ENCODE data around the gene ELF2.

The ELF2 gene

GRCh38 chr4:139196462-139196861 is 19.4 kb upstream of the ELF2 start:
- Histone ChIP-seq H3K9me3 (no peaks in the 10 kb centered on the region), H3K4me3 (no peak overlapping the region), H3K27me3 (no peaks in the 10 kb centered on the region), H3K36me3 (no peaks in the 10 kb centered on the region), H3K27ac (no peak overlapping the region), H3K4me1 (no peaks in the 10 kb centered on the region)
- intact Hi-C loops (cut with DNase I; ENCODE audit: low total_unique reads): no loop called here
- DNase-seq: no peak
- no peak for TF ChIP-seq CTCF (IDR thresholded peaks at IDR 0.05)

GRCh38 chr4:139191373-139191772 is 14.4 kb upstream of the ELF2 start:
- Histone ChIP-seq H3K9me3 (no peaks in the 10 kb centered on the region), H3K27me3 (no peaks in the 10 kb centered on the region), H3K4me1 (no peaks in the 10 kb centered on the region), H3K4me3 (no peak overlapping the region), H3K36me3 (no peaks in the 10 kb centered on the region), H3K27ac (no peak overlapping the region)
- TF ChIP-seq CTCF (IDR thresholded peaks at IDR 0.05): no peak
- DNase-seq: no peak
- intact Hi-C loops (cut with DNase I; ENCODE audit: low total_unique reads): no loop called here

GRCh38 chr4:139189972-139190371 is 13.0 kb upstream of the ELF2 start:
- intact Hi-C loops (cut with DNase I; ENCODE audit: low total_unique reads): no loop called here
- Histone ChIP-seq H3K36me3 (no peaks in the 10 kb centered on the region), H3K4me1 (no peaks in the 10 kb centered on the region), H3K4me3 (no peak overlapping the region), H3K27ac (no peak overlapping the region), H3K9me3 (no peaks in the 10 kb centered on the region), H3K27me3 (no peaks in the 10 kb centered on the region)
- no peak for TF ChIP-seq CTCF (IDR thresholded peaks at IDR 0.05)
- no peak for DNase-seq

GRCh38 chr4:139189417-139189749 is 12.4 kb upstream of the ELF2 start:
- Histone ChIP-seq H3K27ac (no peak overlapping the region), H3K9me3 (no peaks in the 10 kb centered on the region), H3K4me3 (no peak overlapping the region), H3K4me1 (no peaks in the 10 kb centered on the region), H3K36me3 (no peaks in the 10 kb centered on the region), H3K27me3 (no peaks in the 10 kb centered on the region)
- DNase-seq: no peak
- intact Hi-C loops (cut with DNase I; ENCODE audit: low total_unique reads): no loop called here
- no peak for TF ChIP-seq CTCF (IDR thresholded peaks at IDR 0.05)

GRCh38 chr4:139188648-139189416 is 11.8 kb upstream of the ELF2 start:
- Histone ChIP-seq H3K4me3 (no peak overlapping the region), H3K27me3 (no peaks in the 10 kb centered on the region), H3K27ac (no peak overlapping the region), H3K4me1 (no peaks in the 10 kb centered on the region), H3K36me3 (no peaks in the 10 kb centered on the region), H3K9me3 (no peaks in the 10 kb centered on the region)
- no peak for TF ChIP-seq CTCF (IDR thresholded peaks at IDR 0.05)
- no peak for DNase-seq
- intact Hi-C loops (cut with DNase I; ENCODE audit: low total_unique reads): no loop called here

GRCh38 chr4:139184129-139184528 is 7.1 kb upstream of the ELF2 start:
- H3K27ac ChIP-seq: no peak overlapping the region
- DNase-seq: no peak
- no peaks in the 10 kb centered on the region for H3K27me3 ChIP-seq
- peaks cover 0 to 2% (median 0%) of the 10 kb centered on the region in 4 donors for H3K4me1 ChIP-seq
- no peak for TF ChIP-seq CTCF (IDR thresholded peaks at IDR 0.05)
- no peak overlapping the region for H3K4me3 ChIP-seq
- H3K36me3 ChIP-seq: no peaks in the 10 kb centered on the region
- H3K9me3 ChIP-seq: no peaks in the 10 kb centered on the region
- intact Hi-C loops (cut with DNase I; ENCODE audit: low total_unique reads): no loop called here

Measured in tibial artery (tissue), 4 donors.